Inflammatory macrophage treated with lipopolysaccharide for 1 hour (primary cell): ENCODE data around the gene EI24.

Source experiments
- DNase-seq, 2 donors: peaks; one replicate each; pipeline ENCODE4 v3.0.0-alpha.2; 2020 to 2022

EI24 gene

GRCh38 chr11:125583496-125583895 is 14.2 kb downstream of the EI24 start:
- DNase-seq, result no peak

- no peak for DNase-seq
These were observed 16.2 kb downstream of the EI24 start for GRCh38 chr11:125585487-125585886.

DNA sequence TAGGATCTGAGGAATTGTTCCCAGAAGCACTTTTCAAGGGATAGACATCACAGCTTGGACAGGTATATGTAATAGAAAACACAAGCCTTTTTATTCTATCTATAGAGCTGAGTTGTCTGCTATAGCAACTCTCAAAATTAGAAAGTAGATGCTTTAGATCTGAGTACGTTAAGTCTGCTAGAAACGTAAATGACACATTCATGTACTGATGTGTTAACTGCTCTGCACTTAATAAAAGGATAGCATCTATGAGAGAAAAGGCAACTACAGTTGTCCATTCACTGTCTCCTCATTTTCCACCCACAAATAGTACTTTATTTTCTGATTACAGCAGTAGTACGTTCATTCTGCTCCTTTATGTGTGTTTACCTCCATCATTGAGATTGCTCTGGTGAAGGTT is 17.3 kb downstream of the EI24 start:
- DNase-seq, result no peak

GRCh38 chr11:125587480-125587879 is 18.2 kb downstream of the EI24 start:
- DNase-seq, result no peak

DNA sequence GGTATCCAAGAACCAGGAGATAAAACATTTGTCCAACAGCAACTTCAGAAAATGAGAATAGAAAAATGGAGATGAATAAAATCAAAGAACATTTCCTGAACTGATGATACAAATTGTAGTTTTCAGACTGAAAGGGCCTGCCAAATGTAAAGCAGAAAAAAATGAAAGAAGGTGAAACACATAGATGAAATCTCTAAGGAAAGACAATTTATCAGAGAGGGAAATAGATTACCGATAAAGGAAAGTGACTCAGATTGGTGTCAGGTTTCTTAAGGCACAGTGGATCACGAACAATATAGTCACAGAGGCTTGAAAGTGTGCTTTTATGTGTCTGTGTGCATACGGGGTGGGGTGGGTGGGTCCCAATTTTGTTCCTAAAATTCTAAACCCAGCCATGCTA is 19.2 kb downstream of the EI24 start:
- no peak for DNase-seq

GRCh38 chr11:125591649-125592304 is 22.5 kb downstream of the EI24 start:
- DNase-seq, result peak; percentile 71 to 75

- DNase-seq, result peak; percentile 100
These were observed 23.2 kb downstream of the EI24 start, which contains the start of gene STT3A for GRCh38 chr11:125592305-125593113. Gene STT3A, plus strand, starts transcription at chr11:125592852. Its CDS starts 3,064 bp downstream, at chr11:125595916.

DNA sequence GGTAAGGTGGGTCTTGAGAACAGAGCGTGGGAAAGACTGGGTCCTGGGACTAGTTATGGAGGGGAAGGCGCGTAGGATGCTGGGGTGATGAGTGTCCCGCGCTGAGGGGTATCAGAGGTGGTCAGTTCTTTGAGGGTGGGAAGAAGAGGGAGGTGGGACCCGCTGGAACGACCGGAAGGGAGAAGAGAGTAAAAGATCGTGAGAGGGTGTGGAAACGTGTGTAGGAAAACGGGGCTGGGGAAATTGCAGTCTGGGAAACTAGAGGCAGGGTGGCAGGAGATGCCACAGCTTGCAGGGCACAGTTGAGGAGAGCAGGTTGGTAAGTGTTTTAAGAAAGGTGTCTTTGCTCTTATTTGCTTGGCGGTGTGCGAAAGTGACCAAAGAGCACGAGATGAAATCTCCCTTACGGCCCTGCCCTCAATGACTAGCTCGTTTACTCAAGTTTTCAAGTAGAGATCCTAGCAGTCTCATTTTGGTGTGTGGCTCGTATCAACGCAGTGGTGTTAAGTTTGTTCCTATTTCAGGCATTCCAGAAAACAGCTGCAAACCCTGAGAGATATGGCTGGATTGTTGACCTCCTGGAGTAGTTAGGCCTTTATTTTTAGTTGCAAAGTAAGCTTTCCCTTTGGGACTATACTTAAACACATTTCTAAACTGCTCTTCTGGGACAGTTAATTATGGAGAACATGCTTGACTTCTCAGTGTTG is 24.0 kb downstream of the EI24 start:
- DNase-seq, result peak; percentile 10 to 18

DNA sequence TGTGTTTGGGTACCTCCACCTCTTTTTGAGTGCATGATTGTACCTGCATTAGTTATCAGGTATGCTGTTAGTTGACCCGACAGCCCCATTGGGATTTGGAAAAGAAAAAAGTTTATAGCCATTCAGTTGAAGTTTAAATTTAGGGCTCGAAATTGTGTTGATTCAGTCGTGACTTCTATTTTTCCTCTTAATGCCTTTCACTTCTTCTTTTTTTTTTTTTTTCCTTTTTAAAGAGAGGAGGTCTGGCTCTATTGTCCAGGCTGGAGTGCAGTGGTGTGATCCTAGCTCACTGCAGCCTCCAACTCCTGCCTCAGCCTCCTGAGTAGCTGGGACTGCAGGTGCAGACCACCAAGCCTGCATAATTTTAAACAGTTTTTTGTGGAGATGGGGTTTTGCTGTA is 25.7 kb downstream of the EI24 start:
- DNase-seq, result peak in 1 of 2 donors; percentile 2

DNA sequence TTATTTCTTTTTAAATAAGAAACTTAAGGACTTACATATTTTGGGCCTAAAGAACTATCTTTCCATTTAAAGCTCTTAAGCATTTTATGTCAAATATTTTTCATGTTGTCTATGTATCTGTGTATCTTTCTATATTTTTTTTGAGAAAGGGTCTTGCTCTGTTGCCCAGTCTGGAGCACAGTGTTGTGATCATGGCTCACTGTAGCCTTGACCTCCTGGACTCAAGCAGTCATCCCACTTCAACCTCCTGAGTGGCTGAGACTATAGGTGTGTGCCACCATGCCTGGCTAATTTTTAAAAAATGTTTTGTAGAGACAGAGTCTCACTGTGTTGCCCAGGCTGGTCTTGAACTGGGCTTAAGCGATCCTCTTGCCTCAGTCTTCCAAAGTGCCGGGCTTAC is 31.4 kb downstream of the EI24 start:
- no peak for DNase-seq

- no peak for DNase-seq
These were observed 33.9 kb downstream of the EI24 start for GRCh38 chr11:125603207-125603606.

- DNase-seq, result no peak
These were observed 36.1 kb downstream of the EI24 start for GRCh38 chr11:125605417-125605816.

GRCh38 chr11:125609545-125609944 is 40.3 kb downstream of the EI24 start:
- no peak for DNase-seq

DNA sequence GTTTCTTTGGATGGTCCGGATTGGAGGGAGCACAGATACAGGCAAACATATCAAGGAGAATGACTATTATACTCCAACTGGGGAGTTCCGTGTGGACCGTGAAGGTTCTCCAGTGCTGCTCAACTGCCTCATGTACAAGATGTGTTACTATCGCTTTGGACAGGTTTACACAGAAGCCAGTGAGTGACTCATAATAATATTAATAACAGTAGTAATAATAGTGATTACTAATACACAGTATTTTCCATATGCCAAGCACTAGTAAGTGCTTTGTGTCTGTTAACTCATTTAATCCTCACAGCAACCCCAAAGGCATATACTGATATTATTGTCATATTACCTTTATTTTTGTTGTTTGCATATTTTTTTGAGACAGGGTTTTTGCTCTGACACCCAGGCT is 49.1 kb downstream of the EI24 start:
- no peak for DNase-seq

DNA sequence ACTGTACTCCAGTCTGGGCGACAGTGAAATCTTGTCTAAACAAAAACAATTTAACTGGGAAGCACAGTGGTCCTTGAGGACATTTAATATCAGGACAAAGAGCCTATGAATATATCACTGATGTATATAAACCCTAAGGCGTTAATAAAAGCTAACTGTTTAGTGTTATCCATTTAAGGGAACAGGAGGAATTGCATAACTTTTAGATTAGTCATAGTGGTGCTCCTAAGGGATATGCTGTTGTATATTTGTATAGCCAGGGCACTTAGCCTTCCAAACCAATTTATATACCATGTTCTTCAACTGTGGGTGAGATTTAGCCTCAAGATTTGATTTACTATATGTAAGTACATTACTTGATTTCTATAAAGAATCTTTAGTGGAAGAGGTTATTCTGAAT is 52.7 kb downstream of the EI24 start:
- DNase-seq, result no peak

- no peak for DNase-seq
These were observed 53.8 kb downstream of the EI24 start for GRCh38 chr11:125623064-125623463.

DNA sequence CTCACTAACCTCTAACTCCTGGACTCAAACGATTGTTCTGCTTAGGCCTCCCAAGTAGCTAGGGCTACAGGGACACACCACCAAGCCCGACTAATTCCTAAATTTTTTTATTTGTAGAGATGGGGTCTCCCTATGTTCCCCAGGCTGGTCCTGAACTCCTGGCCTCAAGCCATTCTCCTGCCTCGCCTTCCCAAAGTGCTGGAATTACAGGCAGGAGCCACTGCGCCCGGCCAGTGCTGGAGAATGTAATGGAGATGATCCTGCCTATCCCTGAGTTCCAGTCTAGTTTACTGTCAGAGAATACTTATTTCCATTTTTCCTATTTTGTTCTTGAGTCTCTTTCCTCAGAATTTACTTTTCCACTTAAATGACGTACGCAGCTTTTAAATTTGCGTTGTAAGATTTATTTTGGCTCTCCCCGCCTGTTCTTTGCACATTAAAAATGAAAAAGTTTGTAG is 55.5 kb downstream of the EI24 start, which contains the start of gene CHEK1:
Gene CHEK1 (plus strand): TSS at position 408 of the 458 bp plus-strand sequence. CDS start 1,606 bp downstream, outside the sequence.
- no peak for DNase-seq

GRCh38 chr11:125625225-125625629 is 56.0 kb downstream of the EI24 start:
- peak in 1 of 2 donors; percentile 49 for DNase-seq

- DNase-seq, result peak; percentile 91 to 93
These were observed 56.5 kb downstream of the EI24 start for GRCh38 chr11:125625630-125626287.

GRCh38 chr11:125626288-125626950 is 57.1 kb downstream of the EI24 start:
- DNase-seq, result no peak

DNA sequence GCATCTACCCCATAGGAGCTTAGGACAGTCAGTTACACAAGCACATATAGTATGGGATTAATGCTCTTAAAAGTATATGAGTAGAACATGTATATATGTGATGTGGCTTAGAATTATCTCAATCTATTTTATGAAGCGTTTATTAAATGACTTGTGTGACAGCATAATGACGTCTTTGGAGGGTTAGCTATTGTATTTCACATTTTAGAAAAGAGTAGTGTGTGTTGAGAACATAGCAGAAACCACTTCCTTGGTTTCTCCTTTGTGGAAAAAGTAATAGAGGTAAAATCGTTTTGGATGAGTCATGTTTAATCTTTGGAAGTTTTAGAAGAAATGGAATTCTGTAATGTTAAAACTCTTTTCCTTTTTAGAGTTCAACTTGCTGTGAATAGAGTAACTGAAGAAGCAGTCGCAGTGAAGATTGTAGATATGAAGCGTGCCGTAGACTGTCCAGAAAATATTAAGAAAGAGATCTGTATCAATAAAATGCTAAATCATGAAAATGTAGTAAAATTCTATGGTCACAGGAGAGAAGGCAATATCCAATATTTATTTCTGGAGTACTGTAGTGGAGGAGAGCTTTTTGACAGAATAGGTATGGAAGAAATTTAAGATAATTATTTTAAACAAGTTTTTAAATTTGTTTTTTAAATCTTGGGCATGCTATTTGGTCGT is 58.1 kb downstream of the EI24 start:
- no peak for DNase-seq
